HG02610 (cell line): ENCODE results near the gene NUMA1.

ENCODE experiments used
- ATAC-seq: cut with Tn5 transposase; IDR thresholded peaks from one replicate; pipeline ENCODE4 v1.9.1; 2021; ENCODE audit warnings: mild to moderate bottlenecking, moderate library complexity; ENCODE audit not compliant: unreplicated experiment

Gene NUMA1

DNA sequence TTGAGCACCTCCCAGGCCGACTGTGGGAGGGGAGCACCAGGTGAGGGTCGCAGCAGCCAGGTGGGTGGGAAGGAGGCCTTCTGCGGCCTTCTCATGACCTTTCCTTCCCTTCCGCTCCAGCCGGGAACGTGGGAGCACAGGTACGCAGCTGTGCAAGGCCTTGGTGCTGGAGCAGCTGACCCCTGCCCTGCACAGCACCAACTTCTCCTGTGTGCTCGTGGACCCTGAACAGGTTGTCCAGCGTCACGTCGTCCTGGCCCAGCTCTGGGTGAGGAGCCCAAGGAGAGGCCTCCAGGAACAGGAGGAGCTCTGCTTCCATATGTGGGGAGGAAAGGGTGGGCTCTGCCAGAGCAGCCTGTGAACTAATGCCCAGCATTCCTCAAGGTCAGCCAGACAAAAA lies 79.1 kb downstream of the NUMA1 start:
- ATAC-seq = no peak

DNA sequence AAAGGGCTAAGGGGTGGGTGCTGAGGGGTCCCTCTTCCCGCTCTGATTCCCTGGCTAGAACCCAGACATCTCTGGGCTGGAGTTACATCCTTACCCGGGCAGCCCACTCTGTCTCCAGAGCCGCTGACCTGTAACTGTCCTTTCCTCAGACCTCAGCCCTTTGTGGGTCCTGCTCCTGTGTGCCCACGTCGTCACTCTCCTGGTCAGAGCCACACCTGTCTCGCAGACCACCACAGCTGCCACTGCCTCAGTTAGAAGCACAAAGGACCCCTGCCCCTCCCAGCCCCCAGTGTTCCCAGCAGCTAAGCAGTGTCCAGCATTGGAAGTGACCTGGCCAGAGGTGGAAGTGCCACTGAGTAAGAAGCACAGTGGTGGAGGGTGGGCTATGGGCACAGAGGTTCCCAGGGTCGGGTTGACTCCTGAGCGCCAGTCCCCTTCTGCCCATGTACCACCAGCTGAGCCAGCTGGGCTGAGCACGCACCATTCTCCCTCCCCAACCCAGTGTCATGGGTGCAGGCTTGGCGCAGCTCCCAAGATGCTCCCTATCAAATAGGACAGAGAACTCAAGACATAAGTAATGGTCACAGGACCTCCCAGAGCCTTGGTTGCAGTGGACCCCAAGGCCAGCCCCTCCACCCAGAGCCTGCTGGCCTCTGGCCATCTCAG lies 80.0 kb downstream of the NUMA1 start:
- no peak for ATAC-seq

DNA sequence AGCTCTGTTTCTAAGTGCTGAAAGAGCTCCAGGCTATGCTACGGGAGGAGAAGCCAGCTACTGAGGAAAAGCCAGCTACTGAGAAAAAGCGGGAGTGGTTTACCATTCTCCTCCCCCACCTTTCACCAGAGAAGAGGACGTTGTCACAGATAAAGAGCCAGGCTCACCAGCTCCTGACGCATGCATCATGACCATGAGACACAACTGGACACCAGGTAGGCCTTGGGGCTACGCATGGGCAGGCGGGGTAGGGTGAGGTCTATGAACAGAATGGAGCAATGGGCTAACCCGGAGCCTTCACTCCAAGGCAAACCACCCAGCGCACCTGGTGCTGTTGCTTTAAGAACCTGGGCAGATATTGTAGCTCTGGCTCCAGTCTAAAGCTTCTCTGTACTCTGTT lies 80.5 kb downstream of the NUMA1 start:
- ATAC-seq = no peak

DNA sequence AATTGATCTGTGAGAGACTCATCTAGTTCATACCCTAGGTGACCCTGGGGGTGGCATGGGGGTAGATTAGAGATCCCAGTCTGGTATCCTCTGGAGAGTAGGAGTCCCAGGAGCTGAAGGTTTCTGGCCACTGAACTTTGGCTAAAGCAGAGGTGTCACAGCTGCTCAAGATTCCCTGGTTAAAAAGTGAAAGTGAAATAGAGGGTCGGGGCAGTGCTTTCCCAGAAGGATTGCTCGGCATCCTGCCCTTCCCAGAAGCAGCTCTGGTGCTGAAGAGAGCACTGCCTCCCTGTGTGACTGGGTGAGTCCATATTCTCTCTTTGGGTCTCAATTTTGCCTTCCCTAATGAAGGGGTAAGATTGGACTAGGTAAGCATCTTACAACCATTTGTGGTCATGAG lies 81.0 kb downstream of the NUMA1 start:
- peak; percentile 10 for ATAC-seq

DNA sequence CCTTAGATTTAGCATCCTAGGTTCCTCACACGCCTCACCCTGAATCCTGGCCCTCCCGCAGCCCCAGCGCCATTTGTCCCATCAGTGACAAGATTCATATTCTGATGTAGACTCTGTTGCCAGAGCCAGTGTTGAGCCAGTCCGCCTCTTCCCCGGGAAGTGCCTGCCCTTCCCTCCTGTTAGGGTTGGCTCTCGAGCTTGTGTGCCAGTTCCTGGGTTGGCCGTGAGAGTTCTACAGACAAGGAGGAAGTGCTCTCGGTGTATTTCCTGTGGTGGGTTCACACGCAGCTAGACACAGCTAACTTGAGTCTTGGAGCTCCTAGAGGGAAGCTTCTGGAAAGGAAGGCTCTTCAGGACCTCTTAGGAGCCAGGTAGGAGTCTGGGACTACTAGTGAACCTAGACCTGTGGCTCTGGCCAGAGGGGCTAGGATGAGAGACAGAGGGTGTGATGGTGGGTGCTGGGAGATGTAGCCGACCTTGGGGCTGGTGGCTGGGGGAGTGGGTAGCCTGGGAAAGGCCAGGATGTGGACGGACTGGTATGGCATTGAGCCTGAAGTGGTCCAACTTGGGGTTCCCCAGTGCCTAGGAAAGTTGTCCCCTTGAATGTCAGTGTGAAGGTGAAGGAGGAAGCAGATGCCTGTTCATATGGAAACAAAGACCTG lies 81.6 kb downstream of the NUMA1 start, which contains the start of gene IL18BP:
TSS of gene IL18BP (plus strand) at position 261 of the 662 bp plus-strand sequence. CDS start 1,076 bp downstream, outside the sequence.
- peak; percentile 32 for ATAC-seq

DNA sequence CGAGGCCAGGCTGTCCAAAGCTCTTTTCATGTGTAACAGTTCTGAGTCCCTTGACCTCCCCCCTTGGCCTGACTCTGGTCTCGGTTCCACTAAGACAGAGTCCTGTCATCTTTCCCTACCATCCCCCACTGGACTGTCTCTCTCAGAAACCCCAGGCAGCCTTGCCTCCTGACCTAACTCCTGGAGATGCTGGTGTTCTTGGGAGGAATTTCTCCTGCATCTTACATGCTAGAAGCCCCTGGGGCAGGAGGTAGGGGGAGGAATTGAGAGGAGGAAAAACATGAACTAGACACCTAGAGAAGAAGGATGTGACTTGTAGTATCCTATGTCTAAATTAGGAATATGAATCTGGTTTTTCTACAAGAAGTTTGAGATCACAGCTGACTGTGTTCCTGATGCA lies 82.3 kb downstream of the NUMA1 start:
- ATAC-seq = no peak

DNA sequence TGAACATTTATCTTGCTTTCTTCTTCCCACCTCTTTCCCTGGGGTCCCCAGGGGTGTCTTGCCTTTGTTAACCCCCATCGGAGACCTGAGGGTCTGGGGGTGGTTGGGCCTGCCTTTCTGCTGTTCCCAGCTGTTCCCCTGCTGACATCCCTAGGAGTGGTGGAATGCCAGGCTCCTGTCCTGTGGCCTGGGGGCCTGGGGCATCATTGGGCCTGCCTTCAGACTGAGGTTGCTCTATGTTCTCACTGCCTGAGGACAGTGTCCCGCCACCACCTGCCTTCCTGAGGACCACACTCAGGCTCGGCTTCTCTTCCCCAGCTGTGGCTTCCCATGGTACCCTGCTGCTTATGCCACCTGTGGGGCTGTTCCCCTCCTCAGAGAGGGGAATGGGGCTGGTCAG lies 82.7 kb downstream of the NUMA1 start:
- ATAC-seq = no peak

DNA sequence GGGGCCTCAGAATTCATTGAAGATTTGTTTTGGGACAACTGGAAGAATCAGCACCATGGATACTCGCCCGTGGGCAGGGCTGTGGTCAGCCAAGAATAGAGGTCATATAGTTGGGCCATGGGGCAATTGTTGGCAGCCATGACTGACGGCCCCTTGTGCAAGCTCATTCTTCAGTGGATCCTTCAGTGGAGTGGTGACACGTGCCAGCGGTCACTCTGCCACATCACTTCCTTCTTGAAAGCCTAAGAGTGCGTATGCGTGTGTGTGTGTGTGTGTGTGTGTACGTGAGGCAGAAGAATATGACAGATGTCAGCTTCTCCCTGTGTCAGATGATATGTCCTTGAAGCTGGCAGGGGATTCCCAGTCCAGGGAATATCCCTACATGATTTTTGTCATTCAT lies 83.4 kb downstream of the NUMA1 start:
- no peak for ATAC-seq

DNA sequence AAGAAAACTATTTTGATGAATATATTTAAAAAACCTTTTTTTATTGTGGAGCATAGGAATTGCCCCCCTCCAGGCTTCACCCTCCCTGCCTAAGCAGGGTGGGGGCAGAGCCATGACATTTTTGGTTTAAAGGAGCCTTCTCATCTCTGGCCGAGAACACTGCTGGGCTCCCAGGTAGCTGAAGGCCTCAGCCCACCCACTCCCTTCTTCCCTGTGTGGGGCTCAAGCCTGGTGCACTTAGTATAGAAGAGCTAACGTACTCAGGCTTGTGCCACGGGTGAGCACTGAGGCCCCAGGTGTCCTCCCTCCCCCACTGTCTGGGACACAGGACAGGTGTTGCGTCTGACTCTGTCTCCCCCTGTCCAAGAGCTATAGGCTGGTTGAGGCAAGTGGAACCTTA lies 83.8 kb downstream of the NUMA1 start:
- ATAC-seq = no peak

DNA sequence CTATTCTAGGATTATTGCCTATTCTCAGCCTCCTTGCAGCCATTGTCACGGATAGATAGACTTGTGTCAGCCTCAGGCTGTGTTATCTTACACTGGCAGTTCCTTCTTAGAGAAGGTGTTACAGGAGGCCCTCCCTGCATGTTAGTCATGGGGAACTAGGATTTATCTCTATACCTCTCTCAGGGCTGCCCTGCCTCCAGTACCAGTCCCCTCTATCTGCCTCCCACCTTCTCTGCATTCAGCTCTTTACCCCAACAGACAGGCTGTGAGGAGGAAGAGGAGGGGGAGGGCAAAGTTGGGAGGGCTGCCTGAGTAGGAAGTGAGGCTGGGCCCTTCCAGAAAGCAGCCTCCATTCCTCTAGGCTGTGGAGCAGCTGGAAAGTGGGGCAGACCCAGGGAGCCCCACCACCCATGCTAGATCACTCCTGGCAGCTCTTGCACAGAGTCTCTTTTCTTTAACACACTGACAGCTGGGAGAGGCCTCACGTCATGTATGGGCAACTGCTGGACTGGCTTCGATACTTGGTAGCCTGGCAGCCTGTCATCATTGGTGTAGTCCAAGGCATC lies 84.5 kb downstream of the NUMA1 start:
- ATAC-seq = no peak

DNA sequence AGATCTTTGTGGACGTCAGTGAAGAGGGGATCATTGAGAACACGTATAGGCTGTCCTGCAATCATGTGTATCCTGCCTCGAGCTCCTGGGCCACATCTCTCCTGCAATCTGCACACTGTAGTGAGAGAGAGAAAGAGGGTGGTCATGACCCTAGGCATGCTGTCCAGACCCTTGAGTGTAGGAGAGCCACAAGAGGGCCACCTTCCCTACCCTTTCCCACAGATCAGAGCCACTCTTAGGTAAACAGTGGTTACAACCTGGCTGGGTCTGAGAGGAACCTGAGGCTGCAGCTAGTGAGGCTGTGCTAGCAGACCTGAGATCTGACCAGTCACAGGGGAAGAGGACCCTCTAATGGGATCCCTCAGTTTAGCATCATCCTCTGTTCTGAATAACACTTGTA lies 85.6 kb downstream of the NUMA1 start:
- no peak for ATAC-seq

DNA sequence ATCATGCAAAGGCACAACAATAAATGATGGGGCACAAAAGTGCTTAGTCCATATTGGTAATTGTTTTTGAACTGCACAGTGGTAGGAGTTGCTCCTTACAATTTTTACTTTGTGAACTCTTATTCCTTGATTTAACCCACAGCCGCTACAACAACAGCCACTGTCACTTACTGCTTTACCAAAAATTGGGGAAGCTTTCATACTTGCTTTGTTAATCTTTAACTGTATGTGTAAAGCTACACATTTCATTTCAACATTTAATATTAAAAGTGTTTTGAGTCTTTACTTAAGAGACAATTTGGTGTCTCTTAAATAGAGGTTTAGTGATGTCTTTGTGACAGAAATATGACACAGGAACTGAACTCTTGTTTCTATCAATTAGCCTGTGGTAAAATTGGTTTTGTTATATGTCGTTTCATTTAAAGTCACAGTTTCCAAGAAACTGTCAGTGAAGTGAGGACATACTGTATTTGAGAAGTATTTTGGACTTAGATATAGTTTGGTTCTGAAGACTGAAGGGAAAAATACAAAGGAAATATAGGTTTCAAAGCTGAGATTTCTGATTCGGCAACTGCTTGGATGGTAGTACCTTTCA lies 88.1 kb downstream of the NUMA1 start:
- ATAC-seq = no peak

DNA sequence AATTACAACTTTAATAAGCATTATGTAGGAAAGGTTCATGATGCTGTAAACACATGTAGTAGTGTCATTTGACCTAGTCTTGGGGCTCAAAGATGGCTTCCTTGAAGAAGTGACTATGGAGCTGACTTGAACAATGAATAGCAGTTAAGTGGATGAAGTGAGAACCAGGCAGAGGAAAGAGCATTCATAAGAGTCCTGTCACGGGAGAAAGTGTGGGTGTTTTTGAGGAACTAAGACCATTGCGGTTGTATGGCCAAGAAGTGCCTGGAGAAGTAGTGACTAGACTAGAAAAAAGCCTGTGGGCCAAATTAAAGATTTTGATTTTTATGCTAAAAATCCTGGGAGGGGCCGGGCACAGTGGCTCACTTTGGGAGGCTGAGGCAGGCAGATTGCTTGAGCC lies 88.8 kb downstream of the NUMA1 start:
- peak; percentile 77 for ATAC-seq

DNA sequence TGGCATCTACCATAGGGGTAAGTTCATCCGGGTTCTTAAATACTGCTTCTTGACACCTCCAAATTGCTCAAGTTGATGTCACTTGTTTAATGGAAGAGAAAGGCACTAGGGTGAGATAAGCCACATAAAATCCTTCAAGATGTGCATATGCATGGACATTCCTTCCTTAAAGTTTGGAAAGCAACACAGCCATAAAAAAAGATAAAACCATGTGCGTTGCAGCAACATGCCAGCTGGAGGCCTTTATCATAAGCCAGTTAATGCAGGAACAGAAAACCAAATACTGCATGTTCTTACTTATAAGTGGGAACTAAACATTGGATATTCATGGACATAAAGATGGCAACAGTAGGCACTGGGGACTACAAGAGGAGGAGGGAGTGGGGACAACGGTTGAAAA lies 89.6 kb downstream of the NUMA1 start:
- no peak for ATAC-seq

DNA sequence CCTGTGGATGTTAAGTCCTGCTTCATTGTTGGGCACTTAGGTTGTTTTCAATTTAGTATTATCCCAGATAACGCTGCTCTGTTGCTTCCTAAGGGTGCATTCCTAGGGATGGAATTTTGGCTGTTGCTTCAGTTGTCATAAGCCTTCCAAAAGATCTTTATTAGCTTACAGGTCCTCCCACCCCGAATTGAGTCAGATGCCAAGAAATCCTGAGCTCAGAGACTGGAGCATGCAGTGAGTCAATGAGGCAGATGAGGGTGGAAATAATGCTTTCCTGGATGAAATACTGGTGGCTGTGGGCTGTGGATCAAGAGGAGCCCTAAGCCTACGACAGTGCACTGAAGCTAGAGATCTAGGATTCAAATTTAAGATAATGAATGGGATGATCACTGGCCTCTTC lies 92.3 kb downstream of the NUMA1 start:
- no peak for ATAC-seq

DNA sequence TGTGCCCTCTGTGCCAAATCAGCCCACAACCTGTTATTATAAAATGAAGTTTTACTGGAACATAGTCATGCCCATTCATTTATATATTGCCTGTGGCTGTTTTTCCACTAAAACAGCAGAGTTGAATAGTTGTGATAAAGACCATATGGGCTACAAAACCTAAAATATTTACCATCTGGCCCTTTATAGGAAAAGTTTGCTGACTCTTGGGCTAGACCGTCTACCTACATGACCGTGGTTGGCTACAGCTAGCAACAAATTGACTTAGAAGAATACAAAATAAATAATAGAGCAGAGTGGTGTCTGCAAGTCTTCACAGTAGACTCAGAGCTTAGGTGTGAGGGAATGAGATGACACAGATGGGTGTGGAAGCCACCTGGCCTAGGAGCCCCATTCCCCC lies 92.8 kb downstream of the NUMA1 start:
- ATAC-seq = no peak

DNA sequence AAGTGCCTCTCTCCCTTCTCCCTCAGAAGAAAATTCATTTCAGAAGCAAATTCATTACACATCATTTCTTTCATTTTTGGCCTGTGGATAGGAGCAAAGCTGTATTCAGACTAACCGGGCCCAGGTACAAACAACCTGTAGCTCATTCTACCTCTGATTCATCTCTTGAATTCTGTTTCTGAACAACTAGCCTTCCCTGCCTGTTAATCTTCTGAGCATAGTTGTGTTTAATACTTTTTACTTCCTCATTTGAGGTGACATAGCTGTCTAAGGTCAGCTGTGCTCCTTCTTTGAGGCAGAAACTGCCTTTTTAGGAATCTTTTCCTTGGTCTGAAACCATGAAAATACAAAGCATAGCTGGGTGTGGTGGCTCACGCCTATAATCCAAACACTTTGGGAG lies 94.2 kb downstream of the NUMA1 start:
- ATAC-seq = no peak

DNA sequence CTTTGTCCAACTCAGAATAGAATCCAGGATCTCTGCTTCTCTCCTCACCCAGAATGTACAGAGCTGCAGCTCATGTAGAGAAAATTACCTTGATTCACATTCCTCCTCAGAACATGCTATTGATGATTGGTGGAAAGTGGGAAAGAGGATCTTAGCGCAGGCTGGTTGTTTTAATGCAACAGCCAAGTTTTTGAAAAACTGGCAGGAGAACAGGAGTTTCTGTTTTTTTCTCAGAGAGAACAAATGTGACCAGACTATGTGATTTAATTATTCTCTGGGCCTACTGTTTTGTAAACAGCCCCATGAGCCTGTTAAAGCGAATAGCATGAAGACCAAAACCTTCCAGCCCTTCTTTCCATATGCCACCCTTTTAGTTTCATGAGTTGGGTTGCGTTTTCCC lies 100.7 kb downstream of the NUMA1 start:
- ATAC-seq = no peak

DNA sequence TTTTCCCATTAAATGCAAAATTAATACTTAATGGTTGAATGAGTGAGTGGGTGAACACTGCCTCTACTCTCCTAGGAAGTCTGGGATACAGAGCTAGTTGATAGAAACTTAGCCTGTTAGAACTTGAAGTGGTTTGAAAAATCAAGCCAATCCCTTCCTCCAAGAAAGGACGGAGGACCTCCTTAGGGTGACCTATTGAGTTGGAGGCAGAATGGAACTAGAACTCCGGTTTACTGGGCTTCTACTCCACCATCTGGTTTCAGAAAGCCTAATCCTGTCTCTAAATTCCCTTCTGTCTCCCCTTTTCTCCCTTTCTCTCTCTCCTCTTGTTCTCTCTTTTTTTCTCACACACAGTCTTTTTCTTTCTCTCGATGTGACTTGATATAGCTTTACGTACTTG lies 101.2 kb downstream of the NUMA1 start:
- ATAC-seq = no peak

DNA sequence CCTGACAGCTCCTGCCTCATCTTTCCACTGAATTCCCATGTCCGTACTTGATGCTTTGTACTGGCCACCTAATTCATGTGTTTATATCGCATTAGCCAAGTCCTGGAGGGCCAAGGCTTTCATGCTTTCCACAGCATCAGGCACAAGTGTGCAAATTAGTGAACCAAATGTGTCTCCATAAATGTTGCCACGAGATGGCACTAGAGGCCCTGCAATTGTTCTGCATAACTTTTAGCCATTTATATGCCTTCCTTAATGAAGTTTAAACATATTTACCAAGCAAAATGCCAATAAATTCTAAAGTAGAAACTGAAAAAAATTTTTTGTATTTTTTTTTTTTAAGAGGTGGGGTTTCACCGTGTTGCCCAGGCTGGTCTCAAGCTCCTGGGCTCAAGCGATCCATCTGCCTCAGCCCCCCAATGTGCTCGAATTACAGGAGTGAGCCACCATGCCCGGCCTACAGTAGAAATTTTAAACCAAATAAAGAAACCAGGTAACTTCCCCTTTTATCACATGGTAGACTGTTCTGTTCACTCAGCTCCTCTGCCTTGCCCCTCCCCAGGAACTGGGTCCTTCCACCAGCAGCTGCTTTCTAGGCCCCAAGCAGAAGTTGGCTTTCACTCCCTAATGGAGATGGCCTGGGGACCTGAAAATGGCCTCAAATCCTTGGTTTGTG lies 102.5 kb downstream of the NUMA1 start:
- ATAC-seq = no peak

DNA sequence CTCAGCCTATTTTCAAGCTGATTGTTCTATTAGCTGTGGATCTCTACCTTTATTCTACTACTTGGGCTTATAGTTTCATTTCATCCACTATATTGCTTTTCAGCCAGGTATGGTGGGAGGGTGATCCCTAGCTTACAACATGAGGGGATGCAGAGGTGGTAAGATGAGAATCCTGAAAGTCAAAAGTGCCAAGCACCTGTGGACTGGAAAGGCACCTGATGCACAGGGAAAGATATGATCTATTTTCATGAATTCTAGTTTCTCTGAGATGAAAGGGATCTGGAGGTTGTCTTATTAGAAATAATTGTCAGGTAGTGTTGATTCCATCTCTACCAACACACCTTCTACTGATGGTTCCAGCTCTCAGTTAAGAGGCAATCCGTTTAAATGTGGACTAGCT lies 103.3 kb downstream of the NUMA1 start:
- ATAC-seq = no peak

DNA sequence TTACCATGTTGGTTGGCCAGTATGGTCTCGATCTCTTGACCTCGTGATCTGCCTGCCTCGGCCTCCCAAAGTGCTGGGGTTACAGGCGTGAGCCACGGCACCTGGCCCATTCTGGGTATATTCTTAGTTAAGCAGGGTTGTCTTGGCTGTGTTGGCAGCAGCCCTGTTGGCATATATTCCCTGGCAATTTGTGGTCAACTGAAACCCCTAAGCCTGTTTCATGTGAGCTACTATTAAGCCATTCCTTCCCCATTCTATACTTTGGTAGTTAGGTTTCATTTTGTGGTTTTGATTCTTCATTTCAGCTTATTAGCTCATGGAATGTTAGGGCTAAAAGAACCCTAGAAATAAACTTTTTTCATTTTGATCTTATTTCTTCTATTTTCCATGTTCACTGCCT lies 103.8 kb downstream of the NUMA1 start:
- no peak for ATAC-seq
